Embryonic facial prominence (tissue), 1 donor: ENCODE results near the gene GRM8.

Source experiments
- DNase-seq: peaks from one replicate; pipeline ENCODE4 v3.0.0-alpha.2; 2016; ENCODE audit errors: extremely low spot score

GRM8 gene

DNA sequence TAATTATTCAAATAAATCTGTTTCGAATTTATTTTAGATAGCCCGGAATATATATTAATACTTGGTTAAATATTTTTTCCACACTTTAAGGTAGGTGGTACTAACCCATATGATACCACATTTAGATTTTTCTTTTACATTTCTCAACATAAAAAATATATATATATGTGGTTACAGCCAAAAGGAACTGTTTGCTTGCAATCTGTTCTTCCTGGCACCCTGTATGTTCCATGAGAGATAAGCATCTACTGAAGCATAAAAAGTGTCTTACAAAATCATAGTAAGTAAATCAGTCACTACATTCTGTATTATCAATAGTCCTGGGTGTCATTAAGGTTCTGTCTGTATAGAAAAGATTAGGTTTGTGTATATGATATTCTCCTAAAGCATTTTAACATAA is 726.8 kb downstream of the GRM8 start:
- no peak for DNase-seq

DNA sequence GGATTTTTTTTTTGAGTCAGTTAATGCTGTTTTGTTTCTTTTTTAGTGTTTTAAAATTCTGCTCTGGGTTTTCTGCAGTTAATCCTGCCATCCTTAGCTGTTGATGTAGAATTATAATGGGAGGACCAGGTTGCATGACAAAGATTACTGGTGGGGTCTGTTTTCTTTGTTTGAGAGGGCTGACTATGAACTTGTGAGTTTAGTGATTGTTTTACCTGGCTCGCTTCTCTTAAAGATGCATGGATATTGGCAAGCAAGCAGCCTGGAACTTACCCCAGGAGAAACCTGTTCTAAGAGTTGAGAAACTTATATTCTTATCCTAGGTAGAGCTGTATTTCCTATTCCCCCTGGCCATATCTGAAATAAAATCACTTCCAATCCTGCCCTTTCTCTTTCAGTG is 727.8 kb downstream of the GRM8 start:
- no peak for DNase-seq

DNA sequence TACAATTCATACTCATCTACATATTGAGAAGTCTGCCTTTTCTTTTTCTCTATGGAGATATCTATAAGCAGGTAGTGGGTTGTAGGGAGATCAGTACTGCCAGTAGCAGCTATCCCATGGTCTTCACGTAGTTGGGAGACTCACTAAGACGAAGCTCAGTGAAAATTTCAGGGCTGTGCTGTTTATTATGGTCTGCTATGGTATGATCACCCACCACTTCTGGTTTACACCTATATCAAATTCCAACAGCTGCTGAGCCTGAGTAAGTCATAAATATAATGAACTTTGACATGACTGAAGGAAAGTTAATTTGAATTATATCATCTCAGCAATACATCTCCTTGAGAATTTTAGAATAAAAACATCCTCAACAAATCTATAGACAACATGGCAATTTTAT is 741.7 kb downstream of the GRM8 start:
- no peak for DNase-seq

DNA sequence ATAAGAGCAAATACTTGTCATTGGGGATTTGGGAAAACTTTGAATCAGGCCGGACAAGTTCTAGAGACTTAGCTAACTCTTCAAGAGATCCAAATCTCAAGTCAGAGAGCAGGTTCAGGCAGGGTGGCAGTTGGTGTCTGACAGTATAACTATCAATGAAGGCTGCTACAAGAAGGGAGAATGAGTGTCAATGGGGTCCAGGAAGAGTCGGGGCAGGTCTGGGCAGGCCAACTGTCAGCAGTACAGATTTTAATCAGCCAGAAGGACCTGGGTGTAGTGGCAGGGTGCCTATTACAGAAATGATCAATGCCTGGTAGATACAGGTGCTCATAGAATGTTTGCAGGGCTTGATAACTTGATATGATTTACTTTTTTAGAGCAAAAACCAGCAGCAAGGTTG is 751.1 kb downstream of the GRM8 start:
- DNase-seq, result no peak

DNA sequence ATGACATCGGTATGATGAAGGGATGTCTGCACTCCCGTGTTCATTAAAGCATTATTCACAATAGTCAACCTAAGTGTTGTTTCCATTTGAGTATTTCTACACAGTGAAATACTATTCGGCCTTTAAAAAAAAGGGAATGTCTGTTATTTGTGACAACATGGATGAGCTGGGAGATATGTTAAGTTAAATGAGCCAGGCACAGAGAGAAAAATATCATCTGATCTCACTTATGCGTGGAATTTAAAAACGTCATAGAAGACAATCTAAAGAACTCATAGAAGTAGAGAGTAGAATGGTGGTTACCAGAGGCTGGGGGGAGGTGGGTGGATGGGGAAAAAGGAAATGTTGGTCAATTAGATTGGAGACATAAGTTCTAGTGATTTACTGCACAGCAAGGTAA is 753.3 kb downstream of the GRM8 start:
- DNase-seq, result no peak

DNA sequence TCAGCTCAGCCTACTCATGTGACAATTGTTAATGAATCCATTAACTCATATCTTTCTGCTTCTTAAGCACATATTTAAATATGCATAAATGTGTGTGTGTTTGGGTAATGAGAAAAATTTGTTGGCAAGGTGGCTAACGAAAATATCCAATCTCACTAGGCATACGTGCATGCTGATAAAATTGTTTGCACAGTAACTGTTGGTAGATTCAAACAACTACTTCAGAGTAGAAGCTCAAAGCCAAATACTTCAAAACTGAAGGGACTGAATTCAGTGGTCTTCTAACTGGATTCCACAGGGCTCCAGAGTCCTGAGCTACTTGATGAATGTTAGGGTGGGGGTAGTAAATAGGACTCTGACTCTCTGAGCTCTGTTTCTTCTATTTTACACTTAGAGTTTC is 757.0 kb downstream of the GRM8 start:
- no peak for DNase-seq

DNA sequence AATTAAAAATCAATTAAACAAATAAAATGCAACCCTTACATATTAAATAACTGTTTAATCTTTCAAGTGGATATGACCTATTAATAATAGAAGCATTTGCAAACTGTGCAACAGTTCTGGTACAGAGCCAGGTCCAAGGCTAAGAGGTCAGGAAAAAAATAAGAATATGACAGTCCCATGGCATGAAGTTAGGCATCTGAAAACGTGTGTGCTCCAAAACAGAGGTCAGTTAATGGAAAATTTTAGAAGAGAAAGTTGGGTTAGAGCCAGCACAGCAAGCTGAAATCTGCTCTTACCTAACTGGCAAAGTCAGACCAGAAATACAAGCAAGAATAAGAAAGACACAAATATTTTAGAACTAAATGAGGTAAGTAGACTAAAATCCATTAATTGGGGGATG is 757.7 kb downstream of the GRM8 start:
- no peak for DNase-seq

DNA sequence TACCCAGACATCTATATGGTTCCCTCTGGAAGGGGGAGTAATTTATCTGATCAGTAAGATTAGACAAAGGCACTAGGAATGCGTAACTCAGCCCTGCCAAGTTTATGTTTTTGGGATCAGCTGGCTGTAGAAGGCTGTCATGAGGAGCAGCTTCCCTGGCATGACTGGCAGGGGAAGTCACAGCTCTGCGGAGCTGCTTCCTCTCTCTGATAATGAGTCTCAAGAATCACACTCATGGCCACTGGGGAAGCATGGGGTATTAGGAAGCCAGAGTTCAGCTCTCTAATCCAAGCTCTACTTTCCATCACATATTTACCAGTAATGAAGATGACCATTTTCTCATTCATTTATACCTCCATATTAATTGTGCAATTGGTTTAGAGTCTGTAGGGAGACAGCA is 758.9 kb downstream of the GRM8 start:
- DNase-seq, result no peak

DNA sequence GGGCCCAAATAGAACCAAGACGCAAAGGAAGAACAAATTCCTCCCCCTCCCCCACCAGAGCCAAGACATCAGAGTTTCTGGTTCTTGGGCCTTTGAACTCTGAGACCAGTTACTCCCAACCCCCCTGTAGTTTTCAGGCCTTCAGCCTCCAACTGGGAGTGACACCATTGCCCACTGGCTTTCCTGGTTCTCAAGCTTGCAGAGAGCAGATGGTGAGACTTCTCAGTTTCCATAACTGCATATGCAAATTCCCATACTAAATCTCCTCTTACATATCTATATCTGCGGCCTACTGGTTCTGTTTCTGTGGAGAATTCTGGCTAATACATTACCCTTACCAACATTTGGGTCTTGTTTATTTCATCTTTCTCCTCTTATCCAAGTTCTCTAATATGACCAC is 762.9 kb downstream of the GRM8 start:
- DNase-seq, result no peak

DNA sequence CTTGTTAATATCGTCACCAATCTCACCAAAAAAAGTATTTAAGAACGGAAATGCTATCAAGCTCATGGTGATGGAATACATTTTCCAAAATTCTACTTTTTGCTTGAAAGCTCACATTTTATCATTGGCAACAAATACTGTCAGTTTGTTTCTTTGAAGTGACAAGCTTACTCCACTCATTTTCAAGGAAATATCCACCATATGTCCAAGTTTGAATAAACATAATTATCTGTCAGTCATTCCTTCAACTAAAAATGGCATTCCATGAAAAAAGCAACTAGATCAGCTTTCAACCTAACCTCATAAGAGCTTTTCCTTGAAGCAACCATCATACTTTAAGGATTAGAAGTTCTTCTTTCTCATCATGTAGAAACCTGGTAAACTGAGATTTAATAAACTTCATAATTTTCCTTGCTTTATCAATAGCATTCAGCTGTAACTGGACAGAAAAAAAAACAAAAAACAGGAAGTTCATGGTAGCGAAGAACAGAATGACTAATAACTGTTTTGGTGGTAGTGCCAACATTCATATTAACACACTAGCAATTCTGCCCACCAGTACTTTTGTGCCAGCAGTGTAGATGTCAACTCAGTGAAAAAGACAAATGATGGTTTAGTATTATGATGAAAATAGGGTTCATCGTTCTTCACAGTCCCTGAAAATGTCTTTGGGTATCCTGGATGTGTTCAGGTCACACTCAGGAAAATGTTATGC is 764.9 kb downstream of the GRM8 start:
- no peak for DNase-seq

DNA sequence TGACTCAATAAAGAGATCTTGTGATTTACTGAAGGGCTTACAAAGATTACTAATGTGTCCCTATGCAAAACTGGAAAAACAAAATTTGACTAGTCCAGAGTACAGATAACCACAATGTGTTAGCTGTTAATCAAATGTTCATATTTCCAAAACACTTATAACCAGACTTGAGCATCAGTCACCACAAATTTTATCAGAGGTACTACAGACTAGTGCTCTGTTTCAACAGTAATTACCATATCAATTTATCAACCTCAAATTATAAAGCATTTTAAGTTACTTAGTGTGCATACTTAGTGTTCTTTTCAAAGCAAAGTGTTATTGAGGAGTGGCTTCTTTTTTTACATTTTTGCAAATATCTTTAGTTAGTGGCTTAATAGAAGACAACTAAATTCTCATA is 765.9 kb downstream of the GRM8 start:
- no peak for DNase-seq

DNA sequence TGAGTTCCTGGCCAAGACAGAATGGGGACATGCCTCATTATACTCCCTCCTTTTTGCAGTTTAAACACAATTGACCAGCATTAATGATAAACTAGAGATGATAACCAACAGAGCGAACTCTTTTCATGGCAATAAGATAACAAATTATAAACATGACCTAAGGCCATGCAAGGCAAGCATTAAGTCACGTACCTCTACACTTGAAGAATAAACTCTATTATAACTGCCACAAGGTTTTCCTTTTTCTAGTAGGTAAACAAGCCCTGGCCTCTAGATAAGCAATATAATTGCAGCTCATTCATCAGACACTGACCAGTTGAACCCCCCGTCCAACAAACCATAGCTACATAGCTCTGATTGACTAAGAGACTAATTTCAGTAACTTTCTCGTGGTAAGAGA is 767.0 kb downstream of the GRM8 start:
- DNase-seq, result no peak

DNA sequence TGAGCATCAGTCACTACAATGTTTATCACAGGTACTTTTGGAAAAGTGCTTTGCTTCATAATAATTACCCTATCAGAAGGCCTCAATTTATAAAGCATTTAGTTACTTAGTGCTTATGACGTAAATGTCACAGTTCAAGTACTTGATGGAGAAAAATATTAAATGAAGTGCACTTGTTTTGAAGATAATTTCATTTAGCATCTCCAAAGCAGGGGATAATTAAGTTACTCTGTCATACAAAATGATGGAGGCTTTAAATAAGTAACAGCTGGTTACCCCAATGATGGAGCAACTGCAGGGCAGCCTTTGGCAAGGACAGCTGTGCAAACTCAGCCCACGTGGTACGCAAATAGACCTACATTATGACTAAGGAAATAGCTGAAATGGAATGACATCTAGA is 768.8 kb downstream of the GRM8 start:
- DNase-seq, result no peak

DNA sequence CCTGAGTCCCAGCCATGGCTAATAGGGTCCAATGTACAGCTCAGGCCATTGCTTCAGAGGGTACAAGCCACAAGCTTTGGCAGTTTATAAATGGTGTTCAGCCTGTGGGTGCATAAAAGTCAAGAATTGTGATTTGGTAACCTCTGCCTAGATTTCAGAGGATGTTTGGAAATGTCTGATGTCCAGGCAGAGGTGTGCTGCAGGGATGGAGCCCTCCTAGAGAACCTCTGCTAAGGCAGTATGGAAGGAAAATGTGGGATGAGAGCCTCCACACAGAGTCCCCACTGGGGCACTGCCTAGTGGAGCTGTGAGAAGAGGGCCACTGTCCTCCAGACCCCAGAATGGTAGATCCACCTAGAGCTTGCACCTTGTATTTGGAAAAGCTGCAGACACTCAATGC is 779.9 kb downstream of the GRM8 start:
- DNase-seq, result no peak

DNA sequence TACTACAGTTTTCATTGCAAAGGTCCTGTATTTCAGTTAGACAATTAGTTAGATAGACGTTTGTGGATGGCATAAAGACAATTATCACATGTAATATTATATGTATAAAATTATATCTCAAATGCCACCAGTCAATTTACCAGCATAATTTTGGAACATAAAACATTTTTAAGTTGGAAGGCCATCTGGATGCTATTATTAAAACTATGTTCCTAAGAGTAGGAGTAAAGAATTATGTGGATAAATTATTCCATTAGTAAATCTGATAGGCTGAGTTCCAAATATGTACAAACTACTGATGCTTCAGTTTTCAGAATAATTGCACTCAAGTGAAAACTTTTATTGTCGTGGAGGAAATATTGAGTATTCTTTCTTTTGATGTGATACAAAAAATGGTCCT is 790.3 kb downstream of the GRM8 start:
- no peak for DNase-seq

DNA sequence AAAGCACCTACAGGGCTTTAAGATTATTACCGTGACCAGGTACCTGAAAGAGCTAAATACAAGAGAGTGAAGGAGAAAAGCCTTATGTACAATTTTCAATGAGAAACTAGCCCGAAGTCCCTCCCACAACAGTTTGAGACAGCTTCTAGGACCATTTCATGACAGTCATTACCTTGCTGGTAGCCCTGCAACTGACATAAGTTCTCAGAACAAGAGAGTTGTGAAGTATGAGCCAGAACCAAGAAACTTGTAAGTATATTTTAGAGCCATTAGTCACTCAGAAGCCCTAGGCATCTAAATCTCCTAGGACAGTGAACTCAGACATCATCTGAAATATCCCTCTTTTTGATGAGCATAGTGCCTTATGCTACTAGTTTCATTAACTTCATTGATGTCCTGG is 792.1 kb downstream of the GRM8 start:
- DNase-seq, result no peak

DNA sequence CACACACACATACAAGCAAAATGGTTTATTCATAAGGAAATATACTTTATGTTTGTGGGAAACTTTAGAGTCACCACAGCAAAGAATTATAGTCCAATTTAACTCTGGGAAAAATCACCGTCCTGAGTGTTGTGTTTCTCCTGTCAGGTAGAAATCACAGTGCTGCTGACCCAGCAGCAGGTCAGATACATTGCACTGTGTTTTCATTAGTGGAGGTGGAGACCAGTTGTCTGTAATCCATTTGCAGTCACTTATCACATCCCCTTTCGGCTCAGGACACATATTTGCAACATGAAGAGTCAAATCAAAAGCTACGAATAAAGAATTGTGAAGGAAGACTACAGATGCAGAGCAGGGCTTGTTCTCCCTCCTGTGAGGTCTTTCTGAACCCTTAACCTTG is 799.6 kb downstream of the GRM8 start:
- no peak for DNase-seq

DNA sequence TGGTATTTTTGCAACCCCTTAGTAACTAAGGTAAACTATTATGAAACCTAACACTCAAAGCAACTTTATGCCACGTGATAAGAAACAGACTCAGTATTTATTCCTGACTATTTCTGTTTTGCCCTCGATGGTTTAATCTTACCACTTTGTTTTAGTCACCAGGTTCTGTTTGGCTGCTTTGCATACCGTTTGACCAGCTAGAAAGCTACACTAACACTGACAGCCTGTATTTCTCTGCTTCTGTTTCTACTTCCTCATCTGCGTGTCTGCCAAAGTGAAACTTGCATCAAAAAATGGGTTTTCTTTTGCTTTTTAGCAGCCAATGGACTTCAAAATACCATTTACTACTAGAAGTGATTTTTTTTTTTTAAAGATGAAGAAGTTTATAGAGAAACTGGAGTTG is 802.5 kb downstream of the GRM8 start:
- no peak for DNase-seq

DNA sequence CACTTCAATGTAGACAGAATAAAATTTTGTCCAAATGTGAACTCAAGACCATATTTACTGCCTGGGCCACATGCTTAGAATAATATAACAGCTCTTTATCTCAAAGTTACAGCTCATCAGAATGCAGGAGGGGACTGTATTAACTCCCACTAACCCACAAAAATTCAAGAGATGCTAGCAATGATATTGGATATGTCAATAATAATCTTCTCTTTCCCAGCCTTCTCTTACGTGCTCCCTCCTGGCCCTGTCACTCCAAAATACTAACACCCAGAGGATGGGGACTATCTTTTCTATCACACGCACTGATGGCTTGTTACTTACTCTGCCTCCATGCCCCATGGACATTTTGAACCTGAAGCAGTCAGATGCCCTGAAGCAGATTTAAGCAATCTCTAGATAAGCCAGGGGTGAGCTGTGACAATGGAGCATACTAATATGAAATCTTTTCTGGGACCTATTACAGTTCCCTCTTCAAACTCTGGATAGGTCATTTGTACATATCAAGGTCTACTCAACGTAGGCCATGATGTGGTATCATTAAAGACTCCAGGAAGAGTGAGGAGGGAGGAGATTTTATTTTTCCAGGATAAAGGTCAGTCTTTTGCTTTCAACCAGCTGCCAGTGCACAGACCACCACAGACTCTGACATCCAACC is 803.0 kb downstream of the GRM8 start:
- no peak for DNase-seq

DNA sequence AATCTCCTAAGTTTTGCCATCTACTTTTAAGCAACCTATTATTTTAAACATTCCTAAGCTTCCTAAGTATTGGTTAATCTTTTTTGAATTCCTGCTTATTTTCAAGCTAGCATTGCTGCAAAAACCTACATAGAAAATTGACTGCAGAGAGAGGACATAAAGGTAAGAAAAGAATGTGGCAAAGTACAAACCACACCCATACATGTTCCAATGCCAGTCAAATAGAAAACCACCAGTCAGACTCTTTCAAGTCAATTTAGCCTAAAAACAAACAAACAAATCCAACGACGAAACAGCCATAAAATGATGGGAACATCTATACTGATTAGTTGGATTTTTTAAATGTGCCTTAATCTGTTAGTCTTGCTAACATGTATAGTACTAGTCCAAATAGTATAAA is 804.8 kb downstream of the GRM8 start:
- DNase-seq, result no peak

DNA sequence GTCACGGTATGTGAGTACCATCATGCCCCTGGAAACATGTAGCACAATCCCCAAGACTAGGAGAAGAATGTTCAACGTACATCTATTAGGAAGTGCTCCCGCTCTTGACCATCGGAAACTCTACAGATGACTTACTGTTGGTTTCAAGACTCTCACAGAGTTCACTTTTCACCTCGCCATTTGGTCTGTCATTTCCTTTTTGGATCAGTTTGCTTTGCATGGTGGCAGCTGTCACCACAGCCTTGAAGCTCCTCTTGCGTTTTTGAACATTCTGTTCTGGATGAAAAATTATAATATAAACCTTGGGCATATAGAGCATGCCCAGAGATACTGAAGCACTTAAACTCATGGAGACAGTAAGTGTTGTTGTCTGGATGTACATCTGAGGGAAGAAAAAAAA is 806.8 kb downstream of the GRM8 start:
- no peak for DNase-seq

DNA sequence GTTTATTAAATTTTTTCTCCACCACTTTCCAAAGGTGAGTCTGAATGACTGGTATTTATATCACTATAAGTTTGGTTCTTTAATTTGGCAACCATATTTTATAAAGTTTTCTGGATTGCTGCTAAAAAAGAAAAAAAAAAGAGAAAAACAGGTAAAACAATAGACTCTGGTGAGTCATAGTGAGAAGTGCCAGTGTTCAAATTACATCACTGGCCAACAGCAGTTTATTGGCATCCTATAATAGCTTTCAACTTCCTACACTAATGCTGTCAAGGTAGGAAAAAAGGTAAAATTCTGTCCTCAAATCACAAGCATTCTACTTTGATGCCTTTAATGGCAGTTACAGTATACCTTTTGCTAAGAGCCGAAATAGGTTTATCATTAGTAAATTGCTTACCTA is 808.8 kb downstream of the GRM8 start:
- DNase-seq, result no peak

DNA sequence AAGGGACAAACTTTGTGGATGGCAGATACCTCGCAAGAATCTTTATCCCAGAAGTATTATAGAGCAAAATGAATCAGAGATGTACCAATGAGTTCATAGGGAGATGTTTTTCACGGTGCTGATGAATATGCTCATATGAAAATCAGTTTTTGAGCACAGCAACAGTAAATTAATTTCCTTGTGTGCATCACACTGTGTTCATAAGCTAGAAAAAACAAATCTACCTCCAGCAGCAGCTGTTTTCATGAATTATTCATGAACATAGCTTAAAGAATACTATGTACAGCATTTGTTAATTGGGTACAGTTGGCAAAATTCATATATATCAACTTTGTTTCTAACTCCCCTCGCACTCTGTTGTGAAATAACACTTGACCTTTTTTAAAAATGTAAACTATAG is 809.8 kb downstream of the GRM8 start:
- no peak for DNase-seq

DNA sequence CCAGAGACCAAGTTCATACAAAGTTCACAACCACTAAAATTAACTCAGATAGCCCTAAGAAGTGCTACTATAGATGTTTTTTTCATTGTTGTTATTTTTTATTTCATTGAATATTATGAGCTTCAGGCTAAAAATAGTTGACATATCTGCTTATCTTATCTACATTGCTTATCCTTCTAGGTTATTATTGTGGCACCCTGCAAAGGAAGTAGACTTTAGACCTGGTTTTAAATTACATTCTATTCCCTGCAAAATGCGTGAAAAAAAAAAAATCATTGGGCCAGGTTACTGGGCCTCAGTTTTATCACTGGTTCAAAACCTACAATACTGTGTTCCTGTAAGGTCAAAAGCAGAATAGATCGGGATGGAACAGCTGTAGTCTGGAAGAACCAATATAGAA is 811.0 kb downstream of the GRM8 start:
- no peak for DNase-seq
